ENCODE data around the gene NAA20. TPM values are rescaled to one million over a fixed set of nuclear protein-coding genes. Genes with fewer than 3 reads are reported as not detected.

NAA20 gene
- total and polyA plus RNA-seq, 9 of the 15 experiments (the other 6 are each of a cell fraction or from before 2014, with no cell fraction given) = 51.4 to 361 (median 84.6) TPM

DNA sequence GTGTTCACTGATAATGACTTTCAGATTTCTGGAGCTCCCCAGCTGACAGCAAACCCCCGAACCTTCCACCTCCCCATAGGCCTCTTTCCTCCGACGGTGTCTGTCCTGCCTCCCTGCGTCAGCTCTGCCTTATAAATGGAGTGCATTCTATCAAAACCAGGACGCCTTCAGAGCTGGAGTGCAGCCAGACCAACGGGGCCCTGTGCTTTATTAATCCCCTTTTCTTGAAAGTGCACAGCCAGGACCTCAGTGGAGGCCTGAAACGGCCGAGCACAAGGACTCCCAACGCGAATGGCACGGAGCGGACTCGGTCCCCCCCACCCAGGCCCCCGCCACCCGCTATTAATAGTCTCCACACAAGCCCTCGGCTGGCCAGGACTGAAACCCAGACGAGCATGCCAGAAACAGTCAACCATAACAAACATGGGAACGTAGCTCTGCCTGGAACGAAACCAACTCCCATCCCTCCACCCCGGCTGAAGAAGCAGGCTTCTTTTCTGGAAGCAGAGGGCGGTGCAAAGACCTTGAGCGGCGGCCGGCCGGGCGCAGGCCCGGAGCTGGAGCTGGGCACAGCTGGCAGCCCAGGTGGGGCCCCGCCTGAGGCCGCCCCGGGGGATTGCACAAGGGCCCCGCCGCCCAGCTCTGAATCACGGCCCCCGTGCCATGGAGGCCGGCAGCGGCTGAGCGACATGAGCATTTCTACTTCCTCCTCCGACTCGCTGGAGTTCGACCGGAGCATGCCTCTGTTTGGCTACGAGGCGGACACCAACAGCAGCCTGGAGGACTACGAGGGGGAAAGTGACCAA is 42.3 kb upstream of the NAA20 start:
- Histone ChIP-seq H3K27me3 (ENCODE audit: control insufficient read depth in 2 of 2, insufficient read depth in 2 of 2, low read length in 2 of 2) (peaks cover 15 to 49% of the 10 kb centered on the region in 2 experiments), H3K27ac (ENCODE audit: extremely low read depth, low read depth, low read length) (no peak overlapping the region), H3K4me3 (no peak overlapping the region), H3K79me2 (ENCODE audit: control insufficient read depth, insufficient read depth, low read length) (no peaks in the 10 kb centered on the region), H4K20me1 (replicated peaks; ENCODE audit: control insufficient read depth, insufficient read depth, low read length) (no peaks in the 10 kb centered on the region), H3K4me2 (ENCODE audit: insufficient read depth, low read length) (no peak overlapping the region), H3K4me1 (replicated peaks in 1 of 2; ENCODE audit: control insufficient read depth in 2 of 2, insufficient read depth in 2 of 2, low read length in 2 of 2) (peaks cover 0 to 4% of the 10 kb centered on the region in 2 experiments; a peak in 1 of 5 replicates), H3K9ac (ENCODE audit: insufficient read depth in 1 of 2, low read depth in 2 of 2, low read length in 2 of 2) (no peak overlapping the region), H3K36me3 (ENCODE audit: control insufficient read depth, insufficient read depth, low read length) (no peaks in the 10 kb centered on the region), H3K9me1 (ENCODE audit: control insufficient read depth, insufficient read depth, low read length) (no peaks in the 10 kb centered on the region), H3K9me3 (replicated peaks; ENCODE audit: control insufficient read depth, insufficient read depth, low read depth, low read length) (no peaks in the 10 kb centered on the region), H2AFZ (ENCODE audit: low read depth, low read length) (no peak overlapping the region)
- FAIRE-seq (no peak), ATAC-seq (no peak), DNase-seq (ENCODE audit: extremely low read depth in 1 of 4, low spot score in 3 of 4) (no peak)
- intact Hi-C loops (cut with micrococcal nuclease) (no loop called here), in situ Hi-C loops (cut with MboI) (no loop called here)
- ChIA-PET POLR2A (interaction anchor here (1.5 kb wide), 1 partner anchor 12 kb away, joined by 3 read pairs; no protein-coding TSS in a partner anchor), CTCF (ENCODE audit: low intra/inter-chr PET ratio) (no interaction called here)
- BruUV-seq (replicated peaks) = no TSS peak
- TF ChIP-seq, protein P1, sequence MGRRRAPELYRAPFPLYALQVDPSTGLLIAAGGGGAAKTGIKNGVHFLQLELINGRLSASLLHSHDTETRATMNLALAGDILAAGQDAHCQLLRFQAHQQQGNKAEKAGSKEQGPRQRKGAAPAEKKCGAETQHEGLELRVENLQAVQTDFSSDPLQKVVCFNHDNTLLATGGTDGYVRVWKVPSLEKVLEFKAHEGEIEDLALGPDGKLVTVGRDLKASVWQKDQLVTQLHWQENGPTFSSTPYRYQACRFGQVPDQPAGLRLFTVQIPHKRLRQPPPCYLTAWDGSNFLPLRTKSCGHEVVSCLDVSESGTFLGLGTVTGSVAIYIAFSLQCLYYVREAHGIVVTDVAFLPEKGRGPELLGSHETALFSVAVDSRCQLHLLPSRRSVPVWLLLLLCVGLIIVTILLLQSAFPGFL (CRISPR knock-in tag; IDR thresholded peaks at IDR 0.05) = no peak
- TF ChIP-seq TFAM (CRISPR knock-in tag; conservative IDR thresholded peaks at IDR 0.05) = no peak
- no peak for TF ChIP-seq RFX5 (IDR thresholded peaks at IDR 0.05; ENCODE audit: low read depth, low read length)
- no peak for TF ChIP-seq EGR1 (conservative IDR thresholded peaks at IDR 0.05)
- TF ChIP-seq BMI1 (IDR thresholded peaks at IDR 0.05; ENCODE audit: low read length) = no peak
- no peak for TF ChIP-seq KLF16 (IDR thresholded peaks at IDR 0.05)
- TF ChIP-seq MYC (IDR thresholded peaks at IDR 0.05; ENCODE audit: low read depth, low read length) = no peak
- no peak for TF ChIP-seq MYC (CRISPR knock-in tag; IDR thresholded peaks at IDR 0.05; ENCODE audit: borderline replicate concordance, low read depth)
- TF ChIP-seq U2AF2 (optimal IDR thresholded peaks at IDR 0.05; ENCODE audit: low read depth, low read length) = no peak
- no peak for TF ChIP-seq ELF4 (CRISPR knock-in tag; IDR thresholded peaks at IDR 0.05)
- no peak for TF ChIP-seq ZEB2 (IDR thresholded peaks at IDR 0.05)
- TF ChIP-seq KDM5B (IDR thresholded peaks at IDR 0.05; ENCODE audit: insufficient replicate concordance, low read depth, low read length) = no peak
- no peak for TF ChIP-seq BRCA1 (IDR thresholded peaks at IDR 0.05)
- no peak for TF ChIP-seq BRCA1 (CRISPR knock-in tag; IDR thresholded peaks at IDR 0.05)
- TF ChIP-seq NFIX (CRISPR knock-in tag; IDR thresholded peaks at IDR 0.05; ENCODE audit: low read depth) = no peak
- TF ChIP-seq TBP (optimal IDR thresholded peaks at IDR 0.05; ENCODE audit: low read depth, low read length) = no peak
- no peak for TF ChIP-seq ZNF507 (tag; conservative IDR thresholded peaks at IDR 0.05)
- no peak for TF ChIP-seq FOXP1 (CRISPR knock-in tag; IDR thresholded peaks at IDR 0.05)
- no peak for TF ChIP-seq ZNF263 (CRISPR knock-in tag; IDR thresholded peaks at IDR 0.05; ENCODE audit: borderline replicate concordance)
- TF ChIP-seq CHD2 (IDR thresholded peaks at IDR 0.05; ENCODE audit: low read depth, low read length) = no peak
- 0% methylated on average over 17 of the region's 44 CpGs for WGBS (ENCODE audit: insufficient coverage, low coverage, missing lambda C conversion rate)

Measured in K562 (cell line).